AG04450 (cell line): ENCODE results near the gene RANBP17. TPM values are rescaled to one million over a fixed set of nuclear protein-coding genes. Genes with fewer than 3 reads are reported as not detected.

Experiments used
- CTCF ChIA-PET: fragments of 300-600, 350-600 bp; formaldehyde crosslinking; extraction: SDS; loops from one replicate; lab custom pipeline; 2022; ENCODE audit warnings: antibody characterized with exemption, inconsistent platforms; lab: Charles Lee
- POLR2A ChIA-PET: fragments of 350-600 bp; formaldehyde crosslinking; extraction: SDS; loops from one replicate; lab custom pipeline; 2021; ENCODE audit warnings: antibody characterized with exemption, inconsistent platforms; lab: Yijun Ruan, JAX
- DNase-seq: peaks from one replicate; pipeline ENCODE4 v3.0.0-alpha.2; 2011; ENCODE audit warnings: low read depth, low spot score
- H3K27ac ChIP-seq: one replicate; pipeline ENCODE4 v1.5.1; 2012; ENCODE audit warnings: low read depth, low read length, control low read depth
- H3K27me3 ChIP-seq: one replicate; pipeline ENCODE4 v1.6.0; 2012; ENCODE audit warnings: low read length; ENCODE audit not compliant: control insufficient read depth, insufficient read depth
- H3K4me3 ChIP-seq: 2 replicates; pipeline ENCODE4 v1.5.1; 2011; ENCODE audit warnings: mild to moderate bottlenecking, low read depth, low read length, control low read depth
- H3K9me3 ChIP-seq: 2 replicates; pipeline ENCODE4 v1.5.1; 2012; ENCODE audit warnings: low read length; ENCODE audit not compliant: control insufficient read depth, insufficient read depth
- CTCF ChIP-seq: IDR thresholded peaks from 2 replicates; pipeline ENCODE4 v1.5.1; 2011; ENCODE audit warnings: low read depth, low read length, control low read depth, inconsistent platforms
- polyA plus RNA-seq: library from polyadenylated mRNA; depleted of rRNA; stranded (reverse); fragments of >200 nt; gene quantifications from 2 replicates; pipeline ENCODE4 v1.2.3, GENCODE V29; 2011

RANBP17 gene
- polyA plus RNA-seq, 1 experiment: 11.6 TPM

- DNase-seq: no peak
- CTCF ChIA-PET: no interaction called here
- TF ChIP-seq CTCF: no peak
- Histone ChIP-seq H3K27ac (no peak overlapping the region), H3K9me3 (no peaks in the 10 kb centered on the region), H3K27me3 (no peaks in the 10 kb centered on the region), H3K4me3 (no peak overlapping the region)
- POLR2A ChIA-PET: no interaction called here
Observed at GRCh38 chr5:171050916-171051315, 189.1 kb downstream of the RANBP17 start.

- ChIA-PET POLR2A (no interaction called here), CTCF (interaction anchor here (0.5 kb wide), 1 partner anchor 24 kb away, joined by 3 read pairs; no protein-coding TSS in a partner anchor)
- DNase-seq: no peak
Observed at GRCh38 chr5:171055875-171056454, 194.1 kb downstream of the RANBP17 start.

GRCh38 chr5:171067540-171068130 lies 205.8 kb downstream of the RANBP17 start:
- Histone ChIP-seq H3K27ac (no peak overlapping the region), H3K9me3 (peaks cover 3% of the 10 kb centered on the region; the same call in 1 of the 2 replicates), H3K27me3 (no peaks in the 10 kb centered on the region), H3K4me3 (no peak overlapping the region)
- no peak for DNase-seq
- ChIA-PET CTCF (interaction anchor here (0.6 to 0.9 kb wide), 2 partner anchors 10 to 140 kb away, joined by 3 to 6 read pairs; no protein-coding TSS in a partner anchor), POLR2A (no interaction called here)
- TF ChIP-seq CTCF: no peak

More at GRCh38 chr5:171055875-171056454, 194.1 kb downstream of the RANBP17 start:
- Histone ChIP-seq H3K27me3 (no peaks in the 10 kb centered on the region), H3K27ac (no peak overlapping the region), H3K9me3 (peaks cover 3% of the 10 kb centered on the region; the same call in 1 of the 2 replicates), H3K4me3 (no peak overlapping the region)
- TF ChIP-seq CTCF: no peak

GRCh38 chr5:171074747-171075146 lies 212.9 kb downstream of the RANBP17 start:
- no peak for DNase-seq
- ChIA-PET CTCF (no interaction called here), POLR2A (no interaction called here)
- Histone ChIP-seq H3K27me3 (no peaks in the 10 kb centered on the region), H3K27ac (no peak overlapping the region), H3K4me3 (no peak overlapping the region), H3K9me3 (no peaks in the 10 kb centered on the region; the same call in 1 of the 2 replicates)
- TF ChIP-seq CTCF: no peak
